Pancreas (tissue), 10 donors: ENCODE measurements around the gene DZIP1L. TPM values are rescaled to one million over a fixed set of nuclear protein-coding genes. Genes with fewer than 3 reads are reported as not detected.
"Not testable (repeated sequence)": the region's sequence is repeated elsewhere in the genome, so short reads cannot be mapped to it uniquely, and the experiment has no call there.

Source experiments
- ATAC-seq, 4 donors: fragments of 200-7000 bp; cut with Tn5 transposase; one replicate each; pipeline versions ENCODE4 v1.8.0 to v1.9.1; 2020; ENCODE audit warnings: mild to moderate bottlenecking in 4 of 4, moderate library complexity in 4 of 4
- DNase-seq, 6 donors: peaks; one replicate each; pipeline ENCODE4 v3.0.0-alpha.2; 2020
- FAIRE-seq: peaks from 2 replicates; lab custom pipeline; 2012; peaks lifted over from hg19 to GRCh38; lab: Jason Lieb, UNC
- H3K27ac ChIP-seq, 4 donors: fragments of 200-600 bp; sonication (generic); 1 replicate in 3 of 4; 2 replicates in 1 of 4; pipeline versions ENCODE4 v1.5.0 to v1.8.0; 2020
- H3K27me3 ChIP-seq, 4 donors: fragments of 200-600 bp; one replicate each; pipeline ENCODE4 v1.8.0; 2021
- H3K36me3 ChIP-seq, 3 donors: fragments of 200-600 bp; sonication (generic) in 1 of 3; one replicate each; pipeline versions ENCODE4 v1.5.0 to v1.8.0; 2020 to 2021
- H3K4me1 ChIP-seq, 3 donors: fragments of 200-600 bp; one replicate each; pipeline ENCODE4 v1.8.0; 2021
- H3K4me3 ChIP-seq, 4 donors: fragments of 200-600 bp; sonication (generic) in 2 of 4; one replicate each; pipeline versions ENCODE4 v1.5.0 to v1.8.0; 2020 to 2021
- H3K9me3 ChIP-seq, 4 donors: fragments of 200-600 bp; one replicate each; pipeline ENCODE4 v1.8.0; 2021
- WGBS, 2 donors: extraction: QIAGEN DNeasy Blood & Tissue Kit; methylation state at CpG; one replicate each; pipeline ENCODE4 v1.1.7; 2013; 5-methylcytosine and 5-hydroxymethylcytosine counted together
- intact Hi-C, 3 donors: fragments of 100-400 bp; cut with DNase I; formaldehyde crosslinking; loops; one replicate each; pipeline versions ENCODE4 v1.11.1 to v1.14.2; 2022
- polyA plus RNA-seq, 2 donors: library from polyadenylated mRNA; stranded (reverse); fragments of 200-250 nt; gene quantifications; one replicate each; pipeline ENCODE4 v1.2.3, GENCODE V29; 2013
- total RNA-seq, 6 donors: library from RNA; stranded (reverse); fragmentation: NEBNext Ultra II Directional in 4 of 6; extraction: Animal tissue kit (Norgen Biotek cat#: 25700) in 4 of 6; gene quantifications; one replicate each; pipeline versions ENCODE4 v1.2.1 to v1.2.4, GENCODE V29; 2021 to 2023
- TF ChIP-seq, protein P1 (sequence below), 4 donors: fragments of 200-600 bp; sonication (generic) in 3 of 4; IDR thresholded peaks; one replicate each; pipeline versions ENCODE4 v1.5.0 to v1.8.0; 2021; ENCODE audit warnings: antibody characterized with exemption in 4 of 4
- donor health status: healthy with polysubstance abuse.
- donor health status: DM: no; HTN: no; CAD: no; lungs with moderate emphysema.
- donor health status: DM: no; HTN: no; CAD: no.
- donor health status: control.
- donor health status: control.
- donor health status: Bipolar disorder and iron deficiency.
- donor health status: DM: yes; HTN: yes; CAD: no.
- donor health status: DM: no; HTN: no; CAD: no.
- donor health status: DM: no; HTN: no; CAD: no.
- donor health status: DM: yes; HTN: yes; CAD: no.

Gene DZIP1L
- total and polyA plus RNA-seq, 8 donors = 6.3 to 21.7 (median 10.0) TPM

DNA sequence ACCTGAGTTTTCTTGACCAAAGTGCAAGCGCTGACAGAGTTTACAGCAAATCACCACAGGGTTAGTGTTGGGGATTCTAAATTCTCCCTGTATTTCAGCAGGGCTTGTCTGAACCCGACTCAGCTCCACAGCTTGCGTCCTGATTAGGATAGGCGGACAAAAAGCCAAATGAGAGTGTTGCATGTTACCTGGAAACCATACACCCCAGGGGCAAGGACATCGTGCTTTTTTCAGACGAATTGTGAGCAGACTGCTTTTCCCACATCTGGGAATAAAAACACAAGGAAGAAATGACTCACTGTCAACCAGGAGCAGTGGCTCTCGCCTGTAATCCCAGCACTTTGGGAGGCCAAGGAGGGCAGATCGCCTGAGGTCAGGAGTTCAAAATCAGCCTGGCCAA lies 3.0 kb downstream of the DZIP1L start:
- WGBS, 2 donors = 72 to 74% methylated on average over 8 of the region's 8 CpGs
- intact Hi-C loops = no loop called here
- TF ChIP-seq, protein P1, sequence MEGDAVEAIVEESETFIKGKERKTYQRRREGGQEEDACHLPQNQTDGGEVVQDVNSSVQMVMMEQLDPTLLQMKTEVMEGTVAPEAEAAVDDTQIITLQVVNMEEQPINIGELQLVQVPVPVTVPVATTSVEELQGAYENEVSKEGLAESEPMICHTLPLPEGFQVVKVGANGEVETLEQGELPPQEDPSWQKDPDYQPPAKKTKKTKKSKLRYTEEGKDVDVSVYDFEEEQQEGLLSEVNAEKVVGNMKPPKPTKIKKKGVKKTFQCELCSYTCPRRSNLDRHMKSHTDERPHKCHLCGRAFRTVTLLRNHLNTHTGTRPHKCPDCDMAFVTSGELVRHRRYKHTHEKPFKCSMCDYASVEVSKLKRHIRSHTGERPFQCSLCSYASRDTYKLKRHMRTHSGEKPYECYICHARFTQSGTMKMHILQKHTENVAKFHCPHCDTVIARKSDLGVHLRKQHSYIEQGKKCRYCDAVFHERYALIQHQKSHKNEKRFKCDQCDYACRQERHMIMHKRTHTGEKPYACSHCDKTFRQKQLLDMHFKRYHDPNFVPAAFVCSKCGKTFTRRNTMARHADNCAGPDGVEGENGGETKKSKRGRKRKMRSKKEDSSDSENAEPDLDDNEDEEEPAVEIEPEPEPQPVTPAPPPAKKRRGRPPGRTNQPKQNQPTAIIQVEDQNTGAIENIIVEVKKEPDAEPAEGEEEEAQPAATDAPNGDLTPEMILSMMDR (IDR thresholded peaks at IDR 0.05) = no peak
- DNase-seq (no peak), ATAC-seq (no peak), FAIRE-seq (no peak)
- H3K4me3 ChIP-seq = no peak overlapping the region
- H3K27me3 ChIP-seq = no peaks in the 10 kb centered on the region
- no peaks in the 10 kb centered on the region for H3K36me3 ChIP-seq
- H3K27ac ChIP-seq = peak overlapping the region in 1 of 4 donors; percentile 35
- H3K9me3 ChIP-seq = no peaks in the 10 kb centered on the region
- H3K4me1 ChIP-seq = peaks cover 0 to 3% (median 0%) of the 10 kb centered on the region in 3 donors

DNA sequence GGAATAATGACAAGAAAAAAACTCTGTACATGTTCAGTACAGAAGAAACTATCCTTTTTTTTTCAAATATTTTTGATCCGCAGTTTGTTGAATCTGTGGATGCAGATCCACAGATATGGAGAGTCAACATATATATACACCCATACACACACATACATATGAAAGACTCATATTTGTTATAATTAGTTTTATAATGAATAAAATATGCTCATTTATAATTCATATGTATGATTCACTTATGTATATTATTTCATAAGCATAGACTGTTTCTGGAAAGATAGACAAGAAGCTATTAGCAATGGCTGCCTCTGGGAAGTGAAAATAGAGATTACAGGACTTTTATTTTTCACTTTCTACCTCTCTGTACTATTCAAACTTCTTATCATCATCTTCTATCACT lies 9.8 kb downstream of the DZIP1L start:
- DNase-seq = no peak
- no peaks in the 10 kb centered on the region for H3K27me3 ChIP-seq
- no peaks in the 10 kb centered on the region for H3K9me3 ChIP-seq
- H3K27ac ChIP-seq = no peak overlapping the region
- TF ChIP-seq, protein P1 (IDR thresholded peaks at IDR 0.05) = no peak
- H3K4me1 ChIP-seq = no peaks in the 10 kb centered on the region
- no peak for FAIRE-seq
- no peak overlapping the region for H3K4me3 ChIP-seq
- intact Hi-C loops = no loop called here
- 97 to 98% methylated on average over 1 of the region's 1 CpG for WGBS, 2 donors
- no peak for ATAC-seq
- H3K36me3 ChIP-seq = peaks cover 0 to 4% (median 0%) of the 10 kb centered on the region in 3 donors

DNA sequence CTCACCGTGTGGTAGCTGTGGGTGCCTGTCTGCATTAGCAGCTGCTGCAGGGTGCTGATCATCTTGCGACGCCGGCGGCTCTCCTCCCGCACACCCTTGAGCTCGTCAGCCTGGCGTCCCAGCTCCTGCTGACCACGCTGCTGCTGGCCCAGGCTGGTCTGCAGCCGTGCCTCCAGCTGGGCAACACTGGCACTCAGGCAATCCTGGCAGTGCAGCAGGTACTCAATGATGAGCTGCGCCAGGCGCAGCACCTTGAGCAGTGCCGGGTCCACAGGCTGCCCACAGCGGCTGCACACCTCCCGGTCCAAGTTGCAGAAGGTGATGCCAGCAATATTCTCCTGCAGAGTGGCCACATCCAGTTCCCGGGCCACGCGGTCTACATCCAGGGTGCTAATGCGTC lies 11.9 kb downstream of the DZIP1L start:
- H3K36me3 ChIP-seq = peaks cover 0 to 4% (median 0%) of the 10 kb centered on the region in 3 donors
- H3K27ac ChIP-seq = no peak overlapping the region
- H3K4me1 ChIP-seq = no peaks in the 10 kb centered on the region
- no peaks in the 10 kb centered on the region for H3K27me3 ChIP-seq
- 94 to 97% methylated on average over 19 of the region's 19 CpGs for WGBS, 2 donors
- no peak for ATAC-seq
- H3K9me3 ChIP-seq = no peaks in the 10 kb centered on the region
- no peak for FAIRE-seq
- no peak overlapping the region for H3K4me3 ChIP-seq
- intact Hi-C loops = no loop called here
- DNase-seq = peak in 1 of 6 donors; percentile 45
- TF ChIP-seq, protein P1 (IDR thresholded peaks at IDR 0.05) = no peak

DNA sequence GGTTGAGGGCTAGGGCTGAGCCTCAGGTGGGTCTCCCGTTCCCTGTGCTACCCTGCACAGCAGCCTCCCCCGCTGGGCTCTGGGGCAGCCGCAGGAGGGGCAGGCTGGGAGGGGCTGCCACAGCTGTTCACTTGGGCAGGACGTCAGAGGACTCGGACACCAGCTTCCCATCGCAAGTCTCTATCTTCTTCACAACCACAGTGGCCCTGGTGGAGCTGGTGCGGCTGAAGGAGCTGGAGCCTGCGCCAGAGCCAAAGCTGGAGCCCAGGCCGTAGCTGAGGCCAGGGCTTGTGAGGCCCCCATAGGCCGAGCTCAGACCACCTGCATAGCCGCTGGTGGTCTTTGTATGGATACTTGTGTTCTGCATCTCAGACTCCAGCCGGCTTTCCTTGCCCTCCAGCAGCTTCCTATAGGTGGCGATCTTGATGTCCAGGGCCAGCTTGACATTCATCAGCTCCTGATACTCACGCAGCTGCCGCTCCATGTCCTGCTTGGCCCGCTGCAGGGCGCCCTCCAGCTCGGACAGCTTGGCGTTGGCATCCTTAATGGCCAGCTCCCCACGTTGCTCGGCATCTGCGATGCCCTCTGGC lies 14.0 kb downstream of the DZIP1L start:
- H3K36me3 ChIP-seq, H3K4me3 ChIP-seq, H3K9me3 ChIP-seq, FAIRE-seq, H3K27ac ChIP-seq, H3K4me1 ChIP-seq, H3K27me3 ChIP-seq, ATAC-seq, intact Hi-C loops: not testable (repeated sequence)
- WGBS, 2 donors = 81 to 86% methylated on average over 22 of the region's 22 CpGs
- peak in 1 of 6 donors; percentile 44 for DNase-seq

DNA sequence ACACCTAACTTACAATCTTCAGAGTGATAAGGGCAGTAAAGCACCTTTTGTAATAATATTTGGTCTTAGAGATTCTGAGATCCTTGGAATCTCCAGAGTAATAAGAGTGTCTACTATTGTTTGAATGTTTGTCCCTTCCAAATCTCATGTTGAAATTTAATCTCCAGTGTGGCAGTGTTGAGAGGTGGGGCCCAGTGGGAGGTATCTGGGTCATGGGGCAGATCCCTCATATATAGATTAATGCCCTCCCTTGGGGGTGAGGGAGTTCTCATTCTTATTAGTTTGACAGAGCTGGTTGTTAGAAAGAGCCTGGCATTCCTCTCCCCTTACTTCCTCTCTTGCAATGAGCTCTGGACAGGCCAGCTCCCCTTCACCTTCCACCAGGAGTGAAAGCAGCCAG lies 16.0 kb downstream of the DZIP1L start:
- FAIRE-seq (no peak), ATAC-seq (peak in 1 of 4 donors; percentile 34), DNase-seq (no peak)
- Histone ChIP-seq H3K27me3 (no peaks in the 10 kb centered on the region), H3K36me3 (peaks cover 0 to 4% (median 0%) of the 10 kb centered on the region in 3 donors), H3K4me1 (no peaks in the 10 kb centered on the region), H3K27ac (no peak overlapping the region), H3K4me3 (no peak overlapping the region), H3K9me3 (no peaks in the 10 kb centered on the region)
- intact Hi-C loops = no loop called here
- TF ChIP-seq, protein P1 (IDR thresholded peaks at IDR 0.05) = no peak
